Activated effector memory CD4-positive, alpha-beta T cell treated with anti-CD3 and anti-CD28 coated beads, Interleukin-2, amount 50 U/mL, for 16 hours (primary cell): ENCODE data around the gene PDE4C.

Experiments
- DNase-seq: peaks from one replicate; pipeline ENCODE4 v3.0.0-alpha.2; 2020

PDE4C gene

GRCh38 chr19:18225702-18226468 is at the start of gene PDE4C:
Gene PDE4C (minus strand): TSS chr19:18226438. CDS start chr19:18226415, 23 bp downstream.
- DNase-seq = no peak

DNA sequence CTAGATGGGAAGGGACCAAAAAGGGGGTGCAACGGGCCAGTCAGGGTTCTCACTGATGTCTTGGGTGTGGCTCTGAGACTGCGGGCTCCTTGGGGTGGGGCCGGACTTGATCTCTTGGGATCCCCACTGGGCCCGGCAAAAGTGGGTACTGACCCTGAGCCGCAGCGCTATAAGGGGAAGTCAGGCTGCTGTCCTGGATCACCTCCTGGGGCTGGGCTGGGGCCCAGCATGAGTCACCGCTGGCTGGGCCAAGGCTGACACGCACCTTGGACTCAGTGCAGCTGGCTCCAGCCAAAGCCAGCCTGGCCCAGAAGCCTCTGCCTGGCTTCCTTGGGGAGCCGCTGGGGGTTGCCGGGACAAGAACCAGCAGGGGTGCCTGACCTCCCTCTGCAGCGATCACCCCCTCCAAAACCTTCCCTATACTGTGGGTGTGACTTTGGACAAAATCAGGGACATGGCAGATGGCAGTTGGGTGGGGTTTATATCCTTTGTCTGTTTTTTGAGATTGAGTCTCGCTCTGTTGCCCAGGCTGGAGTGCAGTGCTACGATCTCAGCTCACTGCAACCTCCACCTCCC is 48.6 kb upstream of the PDE4C start:
- no peak for DNase-seq

- DNase-seq = no peak
Measured at GRCh38 chr19:18274219-18274780, 48.1 kb upstream of the PDE4C start, which contains the start of gene IQCN. Gene IQCN (minus strand): TSS chr19:18274452. CDS start chr19:18269478, 4,974 bp downstream.

GRCh38 chr19:18273561-18274218 is 47.5 kb upstream of the PDE4C start:
- DNase-seq = no peak

- no peak for DNase-seq
Measured at GRCh38 chr19:18271433-18271841, 45.2 kb upstream of the PDE4C start.

GRCh38 chr19:18270326-18270725 is 44.1 kb upstream of the PDE4C start:
- DNase-seq = no peak

DNA sequence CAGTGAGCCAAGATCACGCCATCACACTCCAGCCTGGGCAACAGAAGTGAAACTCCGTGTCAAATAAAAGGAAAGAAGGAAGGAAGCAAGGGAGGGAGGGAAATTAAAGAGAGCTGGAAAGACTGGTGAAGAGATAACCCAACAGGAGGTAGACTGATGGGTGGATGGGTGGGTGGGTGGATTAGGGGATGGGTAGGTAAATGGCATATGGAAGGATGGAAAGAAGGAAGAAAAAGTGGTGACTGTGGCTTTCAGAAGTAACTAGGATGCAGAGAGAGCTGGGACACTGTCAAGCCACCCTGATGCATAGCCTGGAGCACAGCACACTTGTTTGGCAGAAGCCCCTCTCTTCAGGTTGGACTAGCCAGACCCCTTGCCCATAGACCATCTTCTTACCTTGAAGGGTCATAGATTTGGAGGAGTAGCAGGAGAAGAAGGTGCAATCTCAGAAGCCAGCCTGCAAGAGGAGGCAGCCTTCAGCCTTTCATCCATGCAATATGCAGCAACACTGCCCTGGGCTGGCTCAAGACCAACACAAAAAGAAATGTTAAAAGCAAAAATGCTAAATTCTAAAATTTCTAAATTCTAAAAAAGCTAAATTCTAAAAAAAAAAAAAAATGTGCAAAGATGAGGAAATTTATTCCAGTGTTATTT is 43.0 kb upstream of the PDE4C start:
- no peak for DNase-seq

DNA sequence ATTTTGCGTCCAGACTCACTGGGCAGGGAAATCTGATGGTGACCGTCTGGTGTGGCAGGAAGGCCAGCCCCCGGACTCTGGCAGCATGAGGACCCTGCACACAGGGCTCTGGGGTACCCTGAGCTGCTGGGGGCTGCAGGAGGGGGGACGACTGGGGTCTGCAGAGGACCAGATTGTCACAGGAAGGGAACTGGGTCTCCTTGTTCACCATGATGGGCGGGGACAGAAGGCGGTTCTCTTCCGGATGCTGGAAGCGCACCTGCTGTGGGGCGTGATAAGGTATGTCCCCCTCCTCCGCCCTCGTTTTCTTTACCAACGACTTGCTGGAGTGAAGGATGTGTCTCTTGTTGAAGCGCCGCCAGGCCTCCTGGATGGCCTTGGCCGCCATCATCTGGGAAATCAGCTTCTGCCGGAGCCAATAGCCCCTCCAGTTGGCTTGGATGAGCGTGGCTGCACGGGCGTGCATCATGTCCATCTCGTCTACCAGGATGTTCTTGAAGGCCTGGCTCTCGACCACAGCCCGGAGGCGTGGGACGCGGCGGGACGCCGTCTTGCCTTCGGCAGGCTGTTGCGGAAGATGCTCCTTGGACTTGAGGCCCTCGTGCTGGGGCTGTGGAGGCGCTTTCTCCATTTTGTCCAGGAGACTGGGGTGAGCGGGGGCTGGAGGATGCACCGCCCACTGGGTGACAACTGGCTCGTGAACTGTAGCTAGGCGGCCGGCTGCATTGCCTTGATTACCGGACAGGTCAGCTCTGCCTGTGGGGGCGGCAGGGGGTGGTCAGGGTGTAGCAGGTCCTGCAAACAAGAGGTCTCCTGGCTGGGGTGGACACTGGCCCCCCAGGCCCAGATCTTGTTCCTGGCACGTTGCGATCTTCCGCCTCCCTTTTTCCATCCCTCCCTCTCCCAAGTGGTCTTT is 40.8 kb upstream of the PDE4C start:
- DNase-seq = no peak

GRCh38 chr19:18265582-18265981 is 39.3 kb upstream of the PDE4C start:
- no peak for DNase-seq

DNA sequence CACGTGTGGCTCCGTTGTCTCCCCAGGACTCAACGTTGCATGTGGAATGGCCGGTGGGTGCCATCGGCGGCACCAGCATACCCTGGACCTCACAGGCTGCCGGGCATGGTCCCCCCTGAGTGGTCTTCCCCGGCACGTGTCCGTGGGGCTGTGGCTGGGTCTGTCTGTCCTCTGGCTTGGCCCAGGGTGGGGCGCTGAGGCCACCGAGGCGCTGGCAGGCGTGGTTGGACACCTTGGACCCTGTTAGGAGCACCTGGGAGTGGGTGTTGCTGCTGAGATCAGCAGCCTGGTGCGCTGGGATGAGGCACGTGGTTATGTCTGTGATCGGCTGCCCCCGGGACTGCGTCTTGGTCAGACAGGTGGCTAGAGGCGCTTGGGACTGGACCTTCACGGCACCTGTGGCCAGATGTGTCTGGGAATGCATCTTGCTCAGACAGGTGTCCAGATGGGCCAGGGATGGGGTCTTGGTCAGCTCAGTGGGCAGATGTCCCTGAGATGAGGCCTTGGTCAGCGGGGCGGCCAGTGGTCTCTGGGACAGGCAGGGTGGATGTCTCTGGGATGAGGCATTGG is 38.8 kb upstream of the PDE4C start:
- DNase-seq = no peak

GRCh38 chr19:18264137-18264854 is 38.1 kb upstream of the PDE4C start:
- DNase-seq = no peak

DNA sequence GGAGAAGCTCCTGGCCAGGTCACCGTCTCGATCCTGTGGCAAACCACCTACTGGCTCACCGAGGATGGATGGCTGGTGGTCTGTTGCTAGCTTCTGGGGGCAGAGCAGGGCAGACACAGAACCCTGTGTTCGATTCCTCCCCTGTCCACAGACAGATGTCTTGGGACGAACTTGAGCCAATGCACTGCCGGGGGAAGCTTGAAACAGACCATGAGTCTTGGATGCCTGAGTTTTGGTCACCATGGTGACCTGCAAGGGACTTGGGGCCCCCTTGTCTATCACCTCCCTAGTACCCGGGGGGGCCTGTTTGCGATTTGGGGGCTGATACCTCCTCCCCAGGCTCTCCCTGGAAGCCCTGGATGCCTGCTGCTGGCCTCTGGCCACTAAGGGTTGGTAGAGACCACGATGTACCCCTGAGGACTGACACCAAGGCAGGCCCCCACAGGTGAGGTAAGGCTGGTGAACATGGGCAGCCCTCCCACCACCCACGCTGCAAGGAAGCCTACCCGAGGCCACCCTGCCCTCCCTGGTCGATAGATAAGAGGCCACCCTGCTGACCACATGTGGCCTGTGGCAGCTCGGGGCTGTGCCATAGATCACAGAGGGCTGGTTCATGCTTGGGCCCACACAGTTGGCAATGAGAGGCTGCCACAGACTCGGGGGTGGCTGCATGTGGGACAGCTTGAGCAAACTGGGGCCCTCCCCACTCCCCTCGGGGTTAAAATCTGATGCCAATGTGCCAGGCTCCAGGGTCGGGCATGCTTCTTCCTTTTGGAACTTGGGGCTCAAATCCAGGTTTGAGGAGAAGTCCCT is 37.3 kb upstream of the PDE4C start:
- DNase-seq = no peak

DNA sequence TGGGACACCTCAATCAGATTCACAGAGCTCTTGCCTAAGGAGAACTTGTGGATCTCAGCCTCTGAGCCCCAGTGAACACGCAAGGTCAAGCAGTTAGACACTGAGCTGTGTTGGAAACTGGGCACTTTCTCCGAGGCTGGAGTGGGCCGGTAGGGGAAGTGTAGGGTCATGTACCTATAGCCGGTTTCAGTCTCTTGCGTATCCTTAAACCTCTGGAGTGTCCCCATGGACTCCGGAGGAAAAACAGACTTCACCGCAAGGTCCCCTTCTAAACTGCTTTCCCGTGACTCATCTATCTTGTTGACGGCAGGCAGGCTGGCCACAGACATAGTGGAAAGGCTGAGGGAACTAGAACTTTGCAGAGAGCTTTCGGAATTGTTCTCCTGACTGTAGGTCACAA is 36.7 kb upstream of the PDE4C start:
- no peak for DNase-seq

GRCh38 chr19:18262144-18262543 is 35.9 kb upstream of the PDE4C start:
- no peak for DNase-seq

DNA sequence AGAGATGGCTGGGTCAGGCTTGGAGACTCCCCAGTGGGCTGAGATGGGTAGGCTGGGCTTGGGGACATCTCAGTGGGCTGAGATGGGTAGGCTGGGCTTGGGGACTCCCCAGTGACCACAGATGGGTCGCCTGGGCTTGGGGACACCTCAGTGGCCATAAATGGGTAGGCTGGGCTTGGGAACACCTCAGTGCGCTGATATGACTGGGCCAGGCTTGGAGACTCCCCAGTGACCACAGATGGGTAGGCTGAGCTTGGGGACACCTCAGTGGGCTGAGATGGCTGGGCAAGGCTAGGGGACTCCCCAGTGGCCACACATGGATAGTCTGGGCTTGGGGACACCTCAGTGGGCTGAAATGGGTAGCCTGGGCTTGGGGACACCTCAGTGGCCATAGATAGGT is 35.2 kb upstream of the PDE4C start:
- DNase-seq = no peak

DNA sequence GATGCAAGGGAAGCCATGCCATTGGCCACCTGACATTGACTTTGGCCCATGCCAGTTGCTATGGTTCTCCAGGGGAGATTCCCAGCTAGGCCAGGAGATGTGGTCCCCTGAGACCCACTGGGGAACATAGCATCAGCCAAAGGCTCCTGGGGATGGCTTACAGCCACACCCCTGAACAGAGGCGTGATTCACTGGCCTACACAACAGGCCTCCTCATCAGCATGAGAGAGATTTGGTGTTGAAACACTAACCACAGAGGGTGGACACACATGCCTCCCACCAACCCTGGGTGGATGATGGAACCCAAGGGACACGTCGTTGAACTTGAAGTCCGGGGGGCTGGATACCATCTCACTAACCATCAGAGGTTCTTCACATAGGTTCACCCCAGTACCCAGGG is 33.7 kb upstream of the PDE4C start:
- no peak for DNase-seq

- DNase-seq = no peak
Measured at GRCh38 chr19:18257503-18258470, 31.5 kb upstream of the PDE4C start.

DNA sequence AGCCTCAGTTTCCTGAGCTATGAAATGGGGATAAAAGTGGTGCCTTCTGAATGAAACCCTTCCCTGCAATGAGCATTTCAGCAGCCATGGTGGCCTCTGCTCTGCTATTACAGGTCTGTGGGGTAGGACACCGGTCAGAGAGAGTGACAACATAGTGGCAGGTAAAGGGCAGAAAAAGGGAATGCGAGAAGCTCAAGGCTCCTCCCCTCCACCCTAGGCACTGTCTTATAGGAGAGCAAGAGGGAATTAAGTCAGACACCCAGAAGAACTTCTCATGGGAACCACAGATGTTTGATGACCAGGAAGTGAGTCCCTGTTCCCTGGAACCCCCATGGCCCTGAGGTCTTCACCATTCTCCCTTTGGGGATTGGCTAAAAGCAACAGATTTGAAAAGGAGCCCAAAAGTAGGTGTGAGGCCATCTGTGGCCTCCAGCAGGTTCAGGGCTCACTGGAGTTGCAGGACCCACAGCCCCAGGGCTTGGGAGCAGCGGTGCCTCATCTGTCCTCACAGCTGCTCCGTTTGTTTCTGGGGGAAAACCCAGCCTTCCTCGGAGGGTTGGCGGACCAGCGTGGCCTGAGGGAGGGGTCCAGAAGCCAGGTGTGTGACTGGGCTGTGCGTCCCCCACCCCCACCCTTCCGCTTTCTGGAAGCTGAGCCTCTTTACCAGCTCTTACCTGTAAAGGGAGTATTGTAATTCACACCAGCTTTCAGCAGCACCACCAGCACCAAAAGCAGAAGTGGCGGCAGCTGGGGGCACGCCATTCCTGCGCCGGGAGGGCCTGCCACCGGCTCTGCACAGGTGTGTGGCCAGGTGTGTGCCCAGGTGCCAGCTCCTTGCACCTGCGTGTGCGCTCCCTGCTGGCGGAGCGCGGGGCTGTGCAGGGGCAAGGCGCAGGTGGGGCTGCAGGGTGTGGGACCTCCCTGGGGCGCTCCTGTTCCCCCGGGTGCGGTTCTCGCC is 28.6 kb upstream of the PDE4C start:
- DNase-seq = no peak
